ENCODE measurements around the gene FYN.

Gene FYN

DNA sequence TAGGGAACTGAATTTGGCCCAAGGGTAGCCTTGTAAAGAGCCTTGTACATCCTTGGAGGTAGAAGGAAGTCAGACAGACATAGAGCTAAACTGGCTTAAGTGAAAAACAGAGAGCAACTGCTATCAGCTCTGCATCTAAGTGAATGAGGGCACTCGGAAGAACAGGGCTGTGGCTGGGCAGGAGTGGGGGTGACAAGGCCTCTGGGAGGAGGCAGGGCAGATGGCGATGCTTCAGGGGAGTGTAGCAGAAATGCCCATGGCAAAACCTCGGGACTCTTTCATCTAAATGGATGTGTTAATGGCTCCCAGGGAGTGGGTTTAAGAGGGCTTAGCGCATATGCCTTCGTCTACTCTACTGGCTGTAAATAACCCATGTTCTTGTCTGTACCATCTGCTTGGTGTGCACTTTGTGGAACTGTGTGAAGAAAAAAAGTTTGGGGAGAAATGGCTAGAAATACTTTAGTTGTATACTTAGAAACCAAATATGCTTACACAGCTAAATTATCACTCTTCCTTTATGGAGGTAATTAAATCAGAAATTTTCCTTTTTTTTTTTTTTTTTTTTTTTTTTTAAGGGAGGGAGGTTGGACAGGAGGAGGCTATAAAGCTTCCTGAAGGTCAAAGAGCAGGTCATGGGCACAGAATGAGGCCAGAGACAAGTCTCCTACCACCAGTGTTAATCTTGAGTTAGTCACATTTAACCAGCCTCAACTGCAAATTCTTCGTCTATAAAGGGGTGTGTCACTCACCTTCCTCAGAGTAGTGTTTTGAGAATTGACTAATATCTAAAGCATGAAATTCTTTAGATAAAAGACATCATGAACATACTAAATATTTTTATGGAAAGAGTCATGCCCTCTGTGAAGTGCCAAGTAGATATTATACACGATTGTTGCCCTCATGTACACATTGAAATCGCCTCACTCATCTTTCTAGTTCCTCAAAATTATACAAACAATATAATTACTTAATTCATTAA lies 60.9 kb downstream of the FYN start:
- no peak for DNase-seq (ENCODE audit: low read depth)
- TF ChIP-seq, protein P1, sequence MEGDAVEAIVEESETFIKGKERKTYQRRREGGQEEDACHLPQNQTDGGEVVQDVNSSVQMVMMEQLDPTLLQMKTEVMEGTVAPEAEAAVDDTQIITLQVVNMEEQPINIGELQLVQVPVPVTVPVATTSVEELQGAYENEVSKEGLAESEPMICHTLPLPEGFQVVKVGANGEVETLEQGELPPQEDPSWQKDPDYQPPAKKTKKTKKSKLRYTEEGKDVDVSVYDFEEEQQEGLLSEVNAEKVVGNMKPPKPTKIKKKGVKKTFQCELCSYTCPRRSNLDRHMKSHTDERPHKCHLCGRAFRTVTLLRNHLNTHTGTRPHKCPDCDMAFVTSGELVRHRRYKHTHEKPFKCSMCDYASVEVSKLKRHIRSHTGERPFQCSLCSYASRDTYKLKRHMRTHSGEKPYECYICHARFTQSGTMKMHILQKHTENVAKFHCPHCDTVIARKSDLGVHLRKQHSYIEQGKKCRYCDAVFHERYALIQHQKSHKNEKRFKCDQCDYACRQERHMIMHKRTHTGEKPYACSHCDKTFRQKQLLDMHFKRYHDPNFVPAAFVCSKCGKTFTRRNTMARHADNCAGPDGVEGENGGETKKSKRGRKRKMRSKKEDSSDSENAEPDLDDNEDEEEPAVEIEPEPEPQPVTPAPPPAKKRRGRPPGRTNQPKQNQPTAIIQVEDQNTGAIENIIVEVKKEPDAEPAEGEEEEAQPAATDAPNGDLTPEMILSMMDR (IDR thresholded peaks at IDR 0.05; ENCODE audit: low read length, missing control alignments), result no peak
- no peak overlapping the region for H3K4me3 ChIP-seq (replicated peaks; ENCODE audit: low read depth, low read length)

DNA sequence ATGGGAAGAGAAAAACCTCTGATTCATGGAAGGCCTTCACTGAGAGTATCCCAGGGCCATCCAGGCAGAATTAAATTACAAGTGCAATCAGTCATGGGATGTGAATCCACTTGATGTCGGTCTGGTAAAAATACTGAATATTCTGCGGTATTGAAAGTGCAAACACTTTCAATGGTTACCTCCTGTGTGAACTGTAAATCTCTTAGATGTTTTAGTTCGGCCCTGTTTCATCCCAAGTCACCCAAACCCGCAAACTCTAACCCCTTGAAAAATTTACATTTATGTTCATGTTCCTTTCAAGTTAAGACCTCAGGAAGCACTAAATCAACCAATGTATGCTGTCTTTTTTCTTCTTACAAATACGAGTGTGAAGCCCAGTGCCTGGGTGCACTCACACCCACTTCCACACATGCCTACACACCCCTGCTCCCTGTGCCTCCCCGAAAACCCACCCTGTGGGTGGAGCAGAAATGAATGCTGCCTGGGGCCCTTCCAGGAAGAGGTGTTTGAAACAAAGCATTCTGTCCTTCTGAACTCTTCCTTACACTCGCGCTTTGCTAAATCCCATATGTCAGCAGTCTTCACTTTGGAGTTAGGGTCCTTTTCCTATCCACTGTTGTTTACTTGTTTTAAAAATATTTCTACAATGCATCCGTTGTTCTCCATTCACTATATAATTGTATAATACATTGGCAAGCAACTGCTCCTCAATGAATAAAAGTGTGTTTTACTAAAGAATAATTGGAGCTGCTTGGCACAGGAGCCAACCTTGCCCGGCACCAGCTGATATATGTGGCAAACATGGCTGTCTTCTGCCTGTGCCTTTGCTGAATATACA lies 62.7 kb downstream of the FYN start:
- TF ChIP-seq, protein P1 (IDR thresholded peaks at IDR 0.05; ENCODE audit: low read length, missing control alignments), result no peak
- no peak for DNase-seq (ENCODE audit: low read depth)

GRCh38 chr6:111809766-111810165 lies 63.5 kb downstream of the FYN start:
- TF ChIP-seq, protein P1 (IDR thresholded peaks at IDR 0.05; ENCODE audit: low read length, missing control alignments), result no peak

More for the DNA sequence above, 62.7 kb downstream of the FYN start:
- no peak overlapping the region for H3K4me3 ChIP-seq (replicated peaks; ENCODE audit: low read depth, low read length)

DNA sequence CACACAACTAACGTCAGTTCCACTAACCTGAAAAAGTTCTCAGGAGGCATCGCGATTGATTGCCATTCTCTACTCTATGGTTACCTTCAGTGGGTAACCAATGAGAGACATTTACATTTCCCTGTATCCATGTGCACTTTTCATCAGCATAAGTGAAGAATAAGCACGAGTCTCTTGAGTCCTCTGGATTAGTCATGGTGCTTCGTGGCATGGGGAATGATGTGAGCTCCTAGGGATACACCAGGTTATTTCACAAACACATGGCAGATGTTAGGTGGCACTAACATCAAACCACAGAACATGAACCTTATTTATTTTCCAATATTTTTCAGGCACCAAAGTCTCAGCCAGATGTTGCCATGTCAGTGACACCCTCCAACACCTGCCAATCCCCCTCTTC lies 64.0 kb downstream of the FYN start:
- TF ChIP-seq, protein P1 (IDR thresholded peaks at IDR 0.05; ENCODE audit: low read length, missing control alignments), result no peak
- no peak overlapping the region for H3K4me3 ChIP-seq (replicated peaks; ENCODE audit: low read depth, low read length)
- no peak for DNase-seq (ENCODE audit: low read depth)

More at GRCh38 chr6:111809766-111810165, 63.5 kb downstream of the FYN start:
- DNase-seq (ENCODE audit: low read depth), result no peak
- H3K4me3 ChIP-seq (replicated peaks; ENCODE audit: low read depth, low read length), result no peak overlapping the region

DNA sequence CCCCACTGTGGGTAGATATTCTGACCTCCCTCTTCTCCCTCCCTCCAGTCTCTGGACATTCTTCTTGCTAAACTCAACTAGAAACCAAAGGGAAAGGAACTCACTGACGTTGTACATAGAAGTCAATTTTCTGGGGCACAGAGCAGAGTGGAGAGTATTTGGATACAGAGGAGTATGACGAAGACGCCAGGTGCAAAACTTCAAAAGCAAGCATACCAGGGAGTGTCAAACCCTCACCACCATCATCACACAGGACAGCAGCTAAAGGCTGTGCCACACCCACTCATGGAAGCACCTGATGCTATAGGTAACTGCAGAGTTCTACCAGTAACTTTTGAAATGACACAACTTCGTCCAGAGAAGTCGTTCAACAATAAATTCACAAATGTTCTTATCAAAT lies 64.8 kb downstream of the FYN start:
- no peak for DNase-seq (ENCODE audit: low read depth)
- H3K4me3 ChIP-seq (replicated peaks; ENCODE audit: low read depth, low read length), result no peak overlapping the region
- TF ChIP-seq, protein P1 (IDR thresholded peaks at IDR 0.05; ENCODE audit: low read length, missing control alignments), result no peak

DNA sequence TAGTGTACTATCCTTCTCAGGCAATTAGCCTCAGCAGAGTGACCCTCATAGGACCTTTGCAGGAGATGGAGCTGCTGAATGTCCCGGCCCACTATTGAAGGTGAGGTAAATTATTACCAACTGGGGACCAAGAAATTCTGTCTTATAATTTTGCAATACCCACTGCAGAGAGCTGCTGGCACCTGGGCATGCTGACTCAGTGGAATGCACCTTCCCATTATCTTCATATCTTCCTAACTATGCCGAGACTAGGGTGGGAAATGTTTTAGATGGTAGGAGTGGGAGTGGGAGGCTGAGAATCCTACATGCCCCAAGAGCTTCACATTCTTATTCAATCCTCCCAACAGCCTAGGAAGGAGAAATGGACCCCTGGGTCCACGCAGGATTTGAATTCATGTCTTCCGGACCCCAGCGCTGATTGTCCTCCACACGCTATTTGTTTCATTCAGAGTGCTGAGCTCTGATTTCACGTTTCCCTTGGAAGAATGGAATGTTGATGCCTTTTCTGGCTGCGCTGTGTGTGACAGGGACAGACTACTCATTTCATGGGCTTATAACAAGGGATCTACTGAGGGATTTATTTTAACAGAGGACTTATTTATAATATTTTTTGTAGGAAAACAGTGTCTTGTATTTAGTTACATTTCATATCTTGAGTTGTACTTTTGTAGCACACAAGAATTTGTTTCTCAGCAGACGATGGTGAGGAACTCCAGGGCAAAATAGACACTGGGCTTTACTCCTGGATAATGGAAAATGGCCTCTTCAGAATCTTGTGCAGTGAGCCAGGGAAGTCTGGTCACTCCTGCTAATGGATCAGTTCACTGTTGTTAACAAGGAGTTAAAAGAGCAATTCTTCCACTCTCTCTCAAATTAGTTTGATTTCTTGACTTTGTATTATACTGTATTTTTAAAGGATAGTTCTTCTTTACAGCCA lies 66.4 kb downstream of the FYN start:
- TF ChIP-seq, protein P1 (IDR thresholded peaks at IDR 0.05; ENCODE audit: low read length, missing control alignments), result no peak
- DNase-seq (ENCODE audit: low read depth), result no peak
- no peak overlapping the region for H3K4me3 ChIP-seq (replicated peaks; ENCODE audit: low read depth, low read length)

Measured in fibroblast of pulmonary artery (primary cell).